Measurements from ENCODE around the gene CSNK1D. TPM values are rescaled to one million over a fixed set of nuclear protein-coding genes. Genes with fewer than 3 reads are reported as not detected.

The CSNK1D gene
- total RNA-seq, 1 donor from 2014 or later = 227 TPM

GRCh38 chr17:82301916-82302567, 28.5 kb upstream of the CSNK1D start:
- Mint-ChIP-seq H3K4me1 (ENCODE audit: low read depth) (peaks cover 11% of the 10 kb centered on the region), H3K27ac (no peak overlapping the region), H3K9me3 (ENCODE audit: low read depth) (no peaks in the 10 kb centered on the region), H3K27me3 (peaks cover 5% of the 10 kb centered on the region), H3K36me3 (ENCODE audit: insufficient read depth) (no peaks in the 10 kb centered on the region), H3K4me3 (ENCODE audit: low read depth) (no peak overlapping the region)
- TF ChIP-seq CTCF (IDR thresholded peaks at IDR 0.05; ENCODE audit: unreplicated experiment) = no peak
- no peak for DNase-seq (ENCODE audit: low spot score, unreplicated experiment)

GRCh38 chr17:82301300-82301915, 27.9 kb upstream of the CSNK1D start:
- Mint-ChIP-seq H3K4me3 (ENCODE audit: low read depth) (no peak overlapping the region), H3K27ac (no peak overlapping the region), H3K4me1 (ENCODE audit: low read depth) (peaks cover 12% of the 10 kb centered on the region), H3K36me3 (ENCODE audit: insufficient read depth) (no peaks in the 10 kb centered on the region), H3K9me3 (ENCODE audit: low read depth) (no peaks in the 10 kb centered on the region), H3K27me3 (peaks cover 5% of the 10 kb centered on the region)
- no peak for TF ChIP-seq CTCF (IDR thresholded peaks at IDR 0.05; ENCODE audit: unreplicated experiment)
- DNase-seq (ENCODE audit: low spot score, unreplicated experiment) = no peak

DNA sequence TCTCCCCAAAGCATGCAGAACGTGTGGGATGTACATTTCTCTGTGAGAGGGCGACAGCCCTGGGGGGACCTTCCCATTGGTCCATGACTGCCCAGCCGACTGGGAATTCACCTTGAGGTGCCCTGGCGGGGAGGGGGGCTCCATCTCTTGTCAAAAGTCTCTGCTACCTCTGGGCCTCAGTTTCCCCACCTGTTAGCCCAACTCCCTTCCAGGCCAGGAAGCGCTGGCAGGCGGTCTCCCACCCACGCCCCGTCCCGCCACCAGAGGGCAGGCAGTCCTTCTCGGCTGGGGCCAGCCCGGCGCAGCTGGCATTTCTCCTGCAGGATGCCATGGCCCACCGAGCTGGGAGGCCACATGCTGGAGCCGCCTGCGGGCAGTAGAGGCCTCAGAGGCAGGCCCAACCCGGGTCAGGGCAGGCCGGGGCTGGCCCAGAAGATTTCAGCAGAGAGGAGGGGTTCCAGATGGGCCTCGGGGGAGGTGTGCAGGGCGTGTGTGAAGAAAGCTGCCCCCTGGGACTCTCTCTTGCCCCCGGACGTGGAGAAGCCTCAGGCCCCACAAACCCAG, 27.3 kb upstream of the CSNK1D start:
- Mint-ChIP-seq H3K4me1 (ENCODE audit: low read depth) (peaks cover 13% of the 10 kb centered on the region), H3K4me3 (ENCODE audit: low read depth) (no peak overlapping the region), H3K36me3 (ENCODE audit: insufficient read depth) (no peaks in the 10 kb centered on the region), H3K27me3 (peaks cover 5% of the 10 kb centered on the region), H3K27ac (no peak overlapping the region), H3K9me3 (ENCODE audit: low read depth) (no peaks in the 10 kb centered on the region)
- TF ChIP-seq CTCF (IDR thresholded peaks at IDR 0.05; ENCODE audit: unreplicated experiment) = peak; percentile 64
- DNase-seq (ENCODE audit: low spot score, unreplicated experiment) = peak; percentile 45

- Mint-ChIP-seq H3K9me3 (ENCODE audit: low read depth) (no peaks in the 10 kb centered on the region), H3K27me3 (peaks cover 5% of the 10 kb centered on the region), H3K27ac (no peak overlapping the region), H3K4me3 (ENCODE audit: low read depth) (no peak overlapping the region), H3K4me1 (ENCODE audit: low read depth) (peaks cover 17% of the 10 kb centered on the region), H3K36me3 (ENCODE audit: insufficient read depth) (no peaks in the 10 kb centered on the region)
- no peak for TF ChIP-seq CTCF (IDR thresholded peaks at IDR 0.05; ENCODE audit: unreplicated experiment)
- no peak for DNase-seq (ENCODE audit: low spot score, unreplicated experiment)
These were observed 26.7 kb upstream of the CSNK1D start for GRCh38 chr17:82300228-82300627.

DNA sequence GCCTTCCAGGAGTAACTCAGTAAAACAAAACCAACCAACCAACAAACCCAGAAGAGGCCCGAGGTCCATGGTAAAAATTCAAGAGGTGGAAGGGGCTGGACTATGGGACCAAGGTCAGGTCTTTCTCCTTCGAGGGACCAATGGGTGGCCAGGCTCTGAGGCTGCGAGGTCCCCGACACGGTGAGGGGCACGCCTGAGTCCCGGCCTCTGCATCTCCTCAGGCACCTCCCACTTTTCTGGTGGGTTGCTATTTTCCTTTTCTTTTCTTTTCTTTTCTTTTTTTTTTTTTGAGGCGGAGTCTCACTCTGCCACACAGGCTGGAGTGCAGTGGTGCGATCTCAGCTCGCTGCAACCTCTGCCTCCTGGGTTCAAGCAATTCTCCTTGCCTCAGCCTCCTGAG, 26.0 kb upstream of the CSNK1D start:
- no peak for DNase-seq (ENCODE audit: low spot score, unreplicated experiment)
- TF ChIP-seq CTCF (IDR thresholded peaks at IDR 0.05; ENCODE audit: unreplicated experiment) = no peak
- H3K4me3 Mint-ChIP-seq (ENCODE audit: low read depth) = no peak overlapping the region
- no peaks in the 10 kb centered on the region for H3K9me3 Mint-ChIP-seq (ENCODE audit: low read depth)
- peaks cover 21% of the 10 kb centered on the region for H3K4me1 Mint-ChIP-seq (ENCODE audit: low read depth)
- no peaks in the 10 kb centered on the region for H3K36me3 Mint-ChIP-seq (ENCODE audit: insufficient read depth)
- peaks cover 5% of the 10 kb centered on the region for H3K27me3 Mint-ChIP-seq
- no peak overlapping the region for H3K27ac Mint-ChIP-seq
